HCT116 (cell line): ENCODE results near the gene TNS3. TPM values are rescaled to one million over a fixed set of nuclear protein-coding genes. Genes with fewer than 3 reads are reported as not detected.

Source experiments
- ATAC-seq: fragments of 200-7000 bp; cut with Tn5 transposase; 2 replicates; pipeline ENCODE4 v1.9.1; 2020; ENCODE audit warnings: mild to moderate bottlenecking, moderate library complexity
- BruUV-seq: library from RNA; stranded (reverse); fragments of 400-500 nt; replicated peaks from 2 replicates; lab custom pipeline; 2021; lab: Mats Ljungman, UMichigan
- CTCF ChIA-PET: fragments of 300-600 bp; sonication (Branson Sonifier 250); formaldehyde crosslinking; loops from one replicate; lab custom pipeline; 2021; ENCODE audit warnings: antibody characterized with exemption; lab: Charles Lee
- POLR2A ChIA-PET: fragments of 300-600, 350-600 bp; sonication (Branson Sonifier 250); formaldehyde crosslinking; loops from one replicate; lab custom pipeline; 2021; ENCODE audit warnings: antibody characterized with exemption; lab: Charles Lee
- RAD21 ChIA-PET, 2 experiments: fragments of 300-600 bp; sonication (Branson Sonifier 250); formaldehyde crosslinking; loops; one replicate each; lab custom pipeline; 2023; ENCODE audit warnings: low total read pairs in 2 of 2; ENCODE audit not compliant: uncharacterized antibody in 2 of 2, unreplicated experiment in 2 of 2, low non-redundant PET in 1 of 2; lab: Charles Lee
- DNase-seq: peaks from one replicate; pipeline ENCODE4 v3.0.0-alpha.2; 2010; ENCODE audit warnings: low read depth, low spot score
- H2AFZ ChIP-seq: fragments of 200-600 bp; shearing (Covaris generic), sonication (generic); 2 replicates; pipeline ENCODE4 v1.6.1; 2017; ENCODE audit warnings: low read depth, mixed run types, mixed read lengths, antibody characterized with exemption, low read length; ENCODE audit not compliant: poor library complexity, severe bottlenecking
- H3K27ac ChIP-seq: 2 replicates; pipeline ENCODE4 v1.5.1; 2012; ENCODE audit warnings: low read depth, low read length
- H3K27me3 ChIP-seq: fragments of 200-600 bp; sonication (generic); 2 replicates; pipeline ENCODE4 v1.6.1; 2016; ENCODE audit warnings: mixed run types, low read length, mixed read lengths; ENCODE audit not compliant: insufficient read depth
- H3K36me3 ChIP-seq, 2 experiments: fragments of 200-500 bp in 1 of 2; fragments of 200-600 bp in 1 of 2; sonication (Bioruptor generic) in 1 of 2; sonication (generic) in 1 of 2; 2 replicates each; pipeline versions ENCODE4 v1.5.1 to v1.6.1; 2014 to 2016; ENCODE audit warnings: low read length in 2 of 2, inconsistent platforms in 1 of 2, mixed read lengths in 1 of 2, mixed run types in 1 of 2; ENCODE audit not compliant: insufficient read depth in 2 of 2, control insufficient read depth in 1 of 2
- H3K4me1 ChIP-seq, 2 experiments: fragments of 200-600 bp in 1 of 2; sonication (generic) in 1 of 2; 2 replicates each; pipeline versions ENCODE4 v1.5.1 to v1.6.1; 2012 to 2017; ENCODE audit warnings: low read length in 2 of 2, inconsistent platforms in 1 of 2, mild to moderate bottlenecking in 1 of 2, mixed read lengths in 1 of 2, mixed run types in 1 of 2, moderate library complexity in 1 of 2; ENCODE audit not compliant: insufficient read depth in 2 of 2, control insufficient read depth in 1 of 2
- H3K4me2 ChIP-seq: fragments of 200-600 bp; sonication (generic); 2 replicates; pipeline ENCODE4 v1.6.1; 2017; ENCODE audit warnings: mixed run types, low read length, mixed read lengths
- H3K4me3 ChIP-seq, 2 experiments: fragments of 200-600 bp in 1 of 2; sonication (generic) in 1 of 2; replicated peaks in 1 of 2; 2 replicates each; pipeline ENCODE4 v1.5.1; 2011 to 2016; ENCODE audit warnings: low read length in 2 of 2, control low read depth in 1 of 2, low read depth in 1 of 2, mild to moderate bottlenecking in 1 of 2, mixed read lengths in 1 of 2, mixed run types in 1 of 2
- H3K79me2 ChIP-seq: fragments of 200-600 bp; sonication (generic); 2 replicates; pipeline ENCODE4 v1.6.1; 2017; ENCODE audit warnings: mild to moderate bottlenecking, mixed run types, low read length, moderate library complexity, mixed read lengths; ENCODE audit not compliant: insufficient read depth
- H3K9ac ChIP-seq: fragments of 200-600 bp; sonication (generic); 2 replicates; pipeline ENCODE4 v1.6.1; 2016; ENCODE audit warnings: low read length, mixed read lengths
- H3K9me2 ChIP-seq: fragments of 200-600 bp; sonication (generic), shearing (Covaris generic); 2 replicates; pipeline ENCODE4 v1.6.1; 2017; ENCODE audit warnings: mixed run types, mild to moderate bottlenecking, moderate library complexity; ENCODE audit not compliant: insufficient read depth
- H3K9me3 ChIP-seq, 2 experiments: fragments of 200-500 bp in 1 of 2; fragments of 200-600 bp in 1 of 2; sonication (Bioruptor generic) in 1 of 2; sonication (generic) in 1 of 2; 2 replicates each; pipeline ENCODE4 v1.6.1; 2014 to 2017; ENCODE audit warnings: low read length in 2 of 2, mixed read lengths in 2 of 2, inconsistent platforms in 1 of 2, low read depth in 1 of 2, mild to moderate bottlenecking in 1 of 2, mixed run types in 1 of 2, moderate library complexity in 1 of 2; ENCODE audit not compliant: control insufficient read depth in 1 of 2, insufficient read depth in 1 of 2
- H4K20me1 ChIP-seq: fragments of 200-600 bp; sonication (generic), shearing (Covaris generic); 2 replicates; pipeline ENCODE4 v1.6.1; 2017; ENCODE audit warnings: mixed run types, mild to moderate bottlenecking, moderate library complexity; ENCODE audit not compliant: insufficient read depth
- CBX3 ChIP-seq: IDR thresholded peaks from 2 replicates; pipeline ENCODE4 v1.6.1; 2012; ENCODE audit warnings: low read depth
- FOSL1 ChIP-seq: IDR thresholded peaks from 2 replicates; pipeline ENCODE4 v1.6.1; 2012; ENCODE audit warnings: low read depth
- JUND ChIP-seq: IDR thresholded peaks from 2 replicates; pipeline ENCODE4 v1.6.1; 2012
- POLR2A ChIP-seq: IDR thresholded peaks from 2 replicates; pipeline ENCODE4 v1.7.0; 2011; ENCODE audit warnings: borderline replicate concordance; ENCODE audit not compliant: insufficient read depth, insufficient read length; ENCODE audit errors: extremely low read depth
- POLR2AphosphoS5 ChIP-seq: IDR thresholded peaks from 2 replicates; pipeline ENCODE4 v1.6.1; 2011; ENCODE audit warnings: mild to moderate bottlenecking, low read depth, low read length, moderate library complexity
- RAD21 ChIP-seq: IDR thresholded peaks from 2 replicates; pipeline ENCODE4 v1.6.1; 2012; ENCODE audit warnings: low read depth, mild to moderate bottlenecking
- SIN3A ChIP-seq: IDR thresholded peaks from 2 replicates; pipeline ENCODE4 v1.6.1; 2012; ENCODE audit warnings: low read depth
- SP1 ChIP-seq: IDR thresholded peaks from 2 replicates; pipeline ENCODE4 v1.6.1; 2012; ENCODE audit warnings: low read depth
- SRF ChIP-seq: IDR thresholded peaks from 2 replicates; pipeline ENCODE4 v1.6.1; 2012; ENCODE audit warnings: low read depth
- TCF7L2 ChIP-seq: IDR thresholded peaks from 2 replicates; pipeline ENCODE4 v1.7.0; 2011; ENCODE audit warnings: borderline replicate concordance, inconsistent platforms; ENCODE audit not compliant: insufficient read depth, insufficient read length; ENCODE audit errors: extremely low read depth
- YY1 ChIP-seq: IDR thresholded peaks from 2 replicates; pipeline ENCODE4 v1.6.1; 2011; ENCODE audit warnings: low read length, low read depth, moderate library complexity, mild to moderate bottlenecking; ENCODE audit not compliant: insufficient replicate concordance; ENCODE audit errors: extremely low read depth
- ZNF274 ChIP-seq: fragments of 200-500 bp; sonication (Bioruptor generic); IDR thresholded peaks from 2 replicates; pipeline ENCODE4 v1.6.1; 2014; ENCODE audit warnings: mild to moderate bottlenecking, low read depth, low read length, inconsistent platforms
- intact Hi-C: fragments of 100-400 bp; cut with micrococcal nuclease; formaldehyde crosslinking; loops from 2 replicates; pipeline ENCODE4 v1.10.0; 2022
- total RNA-seq: library from RNA; stranded (reverse); gene quantifications from one replicate; pipeline ENCODE4 v1.2.1, GENCODE V29; 2021; ENCODE audit not compliant: unreplicated experiment
- TF ChIP-seq, protein P1 (sequence below), 3 experiments: fragments of 200-600 bp in 1 of 3; sonication (generic) in 1 of 3; IDR thresholded peaks in 2 of 3; conservative IDR thresholded peaks in 1 of 3; 2 replicates each; pipeline ENCODE4 v1.5.1; 2012 to 2017; ENCODE audit warnings: low read depth in 2 of 3, low read length in 2 of 3, antibody characterized with exemption in 1 of 3, borderline replicate concordance in 1 of 3, control low read depth in 1 of 3, mild to moderate bottlenecking in 1 of 3, mixed read lengths in 1 of 3, mixed run types in 1 of 3, moderate library complexity in 1 of 3; ENCODE audit not compliant: insufficient read depth in 1 of 3
- TF ChIP-seq, protein P2 (sequence below): IDR thresholded peaks from 2 replicates; pipeline ENCODE4 v1.6.1; 2011; ENCODE audit warnings: mild to moderate bottlenecking, low read length, moderate library complexity; ENCODE audit not compliant: insufficient replicate concordance; ENCODE audit errors: extremely low read depth

The TNS3 gene
- total RNA-seq, 1 experiment from 2014 or later, result 9.1 TPM

DNA sequence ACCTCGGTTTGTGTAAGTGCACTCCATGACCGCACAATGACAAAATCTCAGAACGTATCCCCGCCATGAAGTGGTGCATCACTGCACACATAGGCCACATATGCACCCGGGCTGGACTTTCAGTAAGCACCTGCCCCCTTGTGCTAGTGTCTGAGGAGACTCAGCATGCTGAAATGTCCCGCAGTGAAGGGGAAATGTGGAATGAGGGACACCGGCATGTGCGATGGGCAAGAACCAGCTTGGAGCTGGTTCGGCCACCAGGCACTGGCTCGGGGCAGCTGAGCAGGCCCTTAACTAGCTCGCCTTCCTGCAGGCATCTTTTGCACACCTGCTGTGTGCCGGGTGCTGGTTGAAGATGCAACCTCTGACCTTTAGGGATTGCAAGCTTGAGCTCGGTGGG, 49.8 kb upstream of the TNS3 start:
- Histone ChIP-seq H3K9me3 (no peaks in the 10 kb centered on the region), H3K27me3 (no peaks in the 10 kb centered on the region), H3K36me3 (no peaks in the 10 kb centered on the region), H3K4me1 (peaks cover 7 to 9% of the 10 kb centered on the region in 2 experiments; a peak in 3 of 4 replicates), H3K4me3 (no peak overlapping the region), H3K4me2 (no peak overlapping the region), H3K9me2 (no peaks in the 10 kb centered on the region), H2AFZ (no peak overlapping the region), H3K9ac (no peak overlapping the region), H3K79me2 (no peaks in the 10 kb centered on the region), H4K20me1 (no peaks in the 10 kb centered on the region), H3K27ac (no peak overlapping the region)
- CTCF ChIA-PET, result no interaction called here
- TF ChIP-seq CBX3, result no peak
- TF ChIP-seq RAD21, result no peak
- TF ChIP-seq YY1, result no peak
- no peak for TF ChIP-seq FOSL1
- no peak for TF ChIP-seq TCF7L2
- no peak for TF ChIP-seq SRF
- TF ChIP-seq SP1, result no peak
- TF ChIP-seq, protein P1, sequence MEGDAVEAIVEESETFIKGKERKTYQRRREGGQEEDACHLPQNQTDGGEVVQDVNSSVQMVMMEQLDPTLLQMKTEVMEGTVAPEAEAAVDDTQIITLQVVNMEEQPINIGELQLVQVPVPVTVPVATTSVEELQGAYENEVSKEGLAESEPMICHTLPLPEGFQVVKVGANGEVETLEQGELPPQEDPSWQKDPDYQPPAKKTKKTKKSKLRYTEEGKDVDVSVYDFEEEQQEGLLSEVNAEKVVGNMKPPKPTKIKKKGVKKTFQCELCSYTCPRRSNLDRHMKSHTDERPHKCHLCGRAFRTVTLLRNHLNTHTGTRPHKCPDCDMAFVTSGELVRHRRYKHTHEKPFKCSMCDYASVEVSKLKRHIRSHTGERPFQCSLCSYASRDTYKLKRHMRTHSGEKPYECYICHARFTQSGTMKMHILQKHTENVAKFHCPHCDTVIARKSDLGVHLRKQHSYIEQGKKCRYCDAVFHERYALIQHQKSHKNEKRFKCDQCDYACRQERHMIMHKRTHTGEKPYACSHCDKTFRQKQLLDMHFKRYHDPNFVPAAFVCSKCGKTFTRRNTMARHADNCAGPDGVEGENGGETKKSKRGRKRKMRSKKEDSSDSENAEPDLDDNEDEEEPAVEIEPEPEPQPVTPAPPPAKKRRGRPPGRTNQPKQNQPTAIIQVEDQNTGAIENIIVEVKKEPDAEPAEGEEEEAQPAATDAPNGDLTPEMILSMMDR (IDR thresholded peaks at IDR 0.05 in 2 of 3, conservative IDR thresholded peaks at IDR 0.05 in 1 of 3; ENCODE audit: borderline replicate concordance in 1 of 3, insufficient read depth in 1 of 3, low read depth in 2 of 3, low read length in 2 of 3), result no peak
- no peak for TF ChIP-seq JUND
- no peak for TF ChIP-seq POLR2AphosphoS5
- TF ChIP-seq, protein P2, sequence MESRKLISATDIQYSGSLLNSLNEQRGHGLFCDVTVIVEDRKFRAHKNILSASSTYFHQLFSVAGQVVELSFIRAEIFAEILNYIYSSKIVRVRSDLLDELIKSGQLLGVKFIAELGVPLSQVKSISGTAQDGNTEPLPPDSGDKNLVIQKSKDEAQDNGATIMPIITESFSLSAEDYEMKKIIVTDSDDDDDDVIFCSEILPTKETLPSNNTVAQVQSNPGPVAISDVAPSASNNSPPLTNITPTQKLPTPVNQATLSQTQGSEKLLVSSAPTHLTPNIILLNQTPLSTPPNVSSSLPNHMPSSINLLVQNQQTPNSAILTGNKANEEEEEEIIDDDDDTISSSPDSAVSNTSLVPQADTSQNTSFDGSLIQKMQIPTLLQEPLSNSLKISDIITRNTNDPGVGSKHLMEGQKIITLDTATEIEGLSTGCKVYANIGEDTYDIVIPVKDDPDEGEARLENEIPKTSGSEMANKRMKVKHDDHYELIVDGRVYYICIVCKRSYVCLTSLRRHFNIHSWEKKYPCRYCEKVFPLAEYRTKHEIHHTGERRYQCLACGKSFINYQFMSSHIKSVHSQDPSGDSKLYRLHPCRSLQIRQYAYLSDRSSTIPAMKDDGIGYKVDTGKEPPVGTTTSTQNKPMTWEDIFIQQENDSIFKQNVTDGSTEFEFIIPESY, result no peak
- no peak for TF ChIP-seq POLR2A
- TF ChIP-seq SIN3A, result no peak
- no peak for TF ChIP-seq ZNF274
- no peak for ATAC-seq
- no TSS peak for BruUV-seq
- RAD21 ChIA-PET, result no interaction called here
- intact Hi-C loops, result no loop called here
- POLR2A ChIA-PET, result no interaction called here
- no peak for DNase-seq
